ENCODE results near the gene ADAMTS9.

- TF ChIP-seq CHD4 (IDR thresholded peaks at IDR 0.05; ENCODE audit: borderline replicate concordance) (no peak), CTCF (IDR thresholded peaks at IDR 0.05) (no peak), JUN (IDR thresholded peaks at IDR 0.05) (no peak), PBX3 (IDR thresholded peaks at IDR 0.05) (no peak), USF2 (IDR thresholded peaks at IDR 0.05) (no peak), ELK1 (IDR thresholded peaks at IDR 0.05; ENCODE audit: low read depth, low read length) (no peak), RFX5 (IDR thresholded peaks at IDR 0.05) (no peak), JUNB (IDR thresholded peaks at IDR 0.05) (no peak), MYC (IDR thresholded peaks at IDR 0.05; ENCODE audit: borderline replicate concordance, low read length) (no peak)
Measured at GRCh38 chr3:64470436-64470835, 217.4 kb downstream of the ADAMTS9 start.
